ENCODE results near the gene ZNF106.

The ZNF106 gene

GRCh38 chr15:42444415-42445063 lies 46.4 kb downstream of the ZNF106 start:
- Histone ChIP-seq H3K27me3 (no peaks in the 10 kb centered on the region), H3K36me3 (peaks cover 54% of the 10 kb centered on the region), H3K4me3 (ENCODE audit: low read depth, low read length) (no peak overlapping the region), H3K4me1 (no peaks in the 10 kb centered on the region), H3K9me3 (no peaks in the 10 kb centered on the region)
- no peak for TF ChIP-seq CTCF (IDR thresholded peaks at IDR 0.05; ENCODE audit: low read depth, low read length)
- DNase-seq: no peak

- Histone ChIP-seq H3K4me1 (no peaks in the 10 kb centered on the region), H3K36me3 (peaks cover 58% of the 10 kb centered on the region), H3K4me3 (ENCODE audit: low read depth, low read length) (no peak overlapping the region), H3K9me3 (no peaks in the 10 kb centered on the region), H3K27me3 (no peaks in the 10 kb centered on the region)
- no peak for DNase-seq
- TF ChIP-seq CTCF (IDR thresholded peaks at IDR 0.05; ENCODE audit: low read depth, low read length): no peak
Observed at GRCh38 chr15:42427429-42428223, 63.3 kb downstream of the ZNF106 start.

DNA sequence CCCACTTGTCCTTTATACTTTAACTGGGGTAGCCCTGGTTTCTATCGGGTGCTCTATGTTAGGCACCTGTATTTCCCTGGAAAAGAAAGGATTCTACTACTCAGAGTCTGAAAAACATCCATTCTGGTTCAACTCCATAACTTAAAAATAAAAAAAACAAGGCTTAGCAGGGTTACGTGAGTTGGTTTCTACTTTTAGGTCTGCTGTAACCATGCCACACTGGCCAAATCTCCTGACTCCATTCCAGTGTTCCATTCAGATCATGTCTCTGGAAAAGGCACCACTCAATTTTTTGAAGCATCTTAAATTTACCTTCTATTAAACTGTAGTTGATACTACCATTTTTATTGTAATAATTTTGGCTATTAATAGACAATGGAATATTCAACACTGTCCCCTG lies 69.6 kb downstream of the ZNF106 start:
- peaks cover 38% of the 10 kb centered on the region for H3K36me3 ChIP-seq
- no peak for TF ChIP-seq CTCF (IDR thresholded peaks at IDR 0.05; ENCODE audit: low read depth, low read length)
- no peak for DNase-seq

DNA sequence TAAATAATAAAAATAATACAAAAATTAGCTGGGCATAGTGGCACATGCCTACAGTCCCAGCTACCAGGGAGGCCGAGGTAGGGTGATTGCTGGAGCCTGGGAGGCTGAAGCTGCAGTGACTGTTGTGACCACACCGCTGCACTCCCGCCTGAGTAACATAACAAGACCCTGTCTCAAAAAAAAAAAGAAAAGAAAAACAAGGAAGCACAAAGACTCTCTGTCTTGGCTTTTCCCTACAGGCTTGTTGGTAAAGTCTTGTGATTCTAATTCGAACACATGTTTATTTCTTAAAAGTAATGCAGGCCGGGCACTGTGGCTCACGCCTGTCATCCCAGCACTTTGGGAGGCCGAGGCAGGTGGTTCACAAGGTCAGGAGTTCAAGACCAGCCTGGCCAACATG lies 71.6 kb downstream of the ZNF106 start:
- H3K27me3 ChIP-seq: no peaks in the 10 kb centered on the region
- DNase-seq: no peak
- H3K9me3 ChIP-seq: no peaks in the 10 kb centered on the region
- no peak for TF ChIP-seq CTCF (IDR thresholded peaks at IDR 0.05; ENCODE audit: low read depth, low read length)
- no peaks in the 10 kb centered on the region for H3K4me1 ChIP-seq
- H3K4me3 ChIP-seq (ENCODE audit: low read depth, low read length): no peak overlapping the region
- peaks cover 41% of the 10 kb centered on the region for H3K36me3 ChIP-seq

More for the DNA sequence above, 69.6 kb downstream of the ZNF106 start:
- H3K4me1 ChIP-seq: no peaks in the 10 kb centered on the region
- no peaks in the 10 kb centered on the region for H3K27me3 ChIP-seq
- no peak overlapping the region for H3K4me3 ChIP-seq (ENCODE audit: low read depth, low read length)
- no peaks in the 10 kb centered on the region for H3K9me3 ChIP-seq

- H3K36me3 ChIP-seq: peaks cover 15% of the 10 kb centered on the region
- TF ChIP-seq CTCF (IDR thresholded peaks at IDR 0.05; ENCODE audit: low read depth, low read length): no peak
- H3K27me3 ChIP-seq: no peaks in the 10 kb centered on the region
Observed at GRCh38 chr15:42413920-42414319, 77.0 kb downstream of the ZNF106 start.

DNA sequence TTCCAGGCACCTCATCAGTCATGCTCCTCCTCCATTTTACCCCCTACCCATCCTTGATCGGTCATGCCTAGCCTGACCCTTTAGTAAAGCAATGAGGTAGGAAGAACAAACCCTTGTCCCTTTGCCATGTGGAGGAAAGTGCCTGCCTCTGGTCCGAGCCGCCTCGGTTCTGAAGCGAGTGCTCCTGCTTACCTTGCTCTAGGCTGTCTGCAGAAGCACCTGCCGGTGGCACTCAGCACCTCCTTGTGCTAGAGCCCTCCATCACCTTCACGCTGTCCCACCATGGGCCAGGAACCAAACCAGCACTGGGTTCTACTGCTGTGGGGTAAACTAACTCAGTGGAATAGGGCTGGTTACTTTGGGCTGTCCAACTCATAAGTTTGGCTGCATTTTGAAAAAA lies 79.1 kb downstream of the ZNF106 start:
- H3K9me3 ChIP-seq: no peaks in the 10 kb centered on the region
- no peak overlapping the region for H3K4me3 ChIP-seq (ENCODE audit: low read depth, low read length)
- TF ChIP-seq CTCF (IDR thresholded peaks at IDR 0.05; ENCODE audit: low read depth, low read length): no peak
- peaks cover 10% of the 10 kb centered on the region for H3K36me3 ChIP-seq
- H3K4me1 ChIP-seq: no peaks in the 10 kb centered on the region
- H3K27me3 ChIP-seq: no peaks in the 10 kb centered on the region
- DNase-seq: no peak

More at GRCh38 chr15:42413920-42414319, 77.0 kb downstream of the ZNF106 start:
- Histone ChIP-seq H3K4me1 (no peaks in the 10 kb centered on the region), H3K4me3 (ENCODE audit: low read depth, low read length) (no peak overlapping the region), H3K9me3 (no peaks in the 10 kb centered on the region)
- DNase-seq: no peak
